Mesenteric fat pad (tissue), 1 donor: ENCODE measurements around the gene SLC38A3. TPM values are rescaled to one million over a fixed set of nuclear protein-coding genes. Genes with fewer than 3 reads are reported as not detected.
A peak's percentile ranks its signal among the peaks of the same experiment; 100 is the strongest.
"Not testable (repeated sequence)": the region's sequence is repeated elsewhere in the genome, so short reads cannot be mapped to it uniquely, and the experiment has no call there.

Experiments
- DNase-seq: peaks from one replicate; pipeline ENCODE4 v3.0.0-alpha.2; 2020; ENCODE audit warnings: low spot score
- total RNA-seq: library from RNA; stranded (reverse); fragmentation: NEBNext Ultra II Directional; extraction: Animal tissue kit (Norgen Biotek cat#: 25700); gene quantifications from one replicate; pipeline ENCODE4 v1.2.1, GENCODE V29; 2021
- donor health status: DM: yes; HTN: yes; CAD: no.

SLC38A3 gene
- total RNA-seq, 1 donor from 2014 or later: 0.39 TPM

DNA sequence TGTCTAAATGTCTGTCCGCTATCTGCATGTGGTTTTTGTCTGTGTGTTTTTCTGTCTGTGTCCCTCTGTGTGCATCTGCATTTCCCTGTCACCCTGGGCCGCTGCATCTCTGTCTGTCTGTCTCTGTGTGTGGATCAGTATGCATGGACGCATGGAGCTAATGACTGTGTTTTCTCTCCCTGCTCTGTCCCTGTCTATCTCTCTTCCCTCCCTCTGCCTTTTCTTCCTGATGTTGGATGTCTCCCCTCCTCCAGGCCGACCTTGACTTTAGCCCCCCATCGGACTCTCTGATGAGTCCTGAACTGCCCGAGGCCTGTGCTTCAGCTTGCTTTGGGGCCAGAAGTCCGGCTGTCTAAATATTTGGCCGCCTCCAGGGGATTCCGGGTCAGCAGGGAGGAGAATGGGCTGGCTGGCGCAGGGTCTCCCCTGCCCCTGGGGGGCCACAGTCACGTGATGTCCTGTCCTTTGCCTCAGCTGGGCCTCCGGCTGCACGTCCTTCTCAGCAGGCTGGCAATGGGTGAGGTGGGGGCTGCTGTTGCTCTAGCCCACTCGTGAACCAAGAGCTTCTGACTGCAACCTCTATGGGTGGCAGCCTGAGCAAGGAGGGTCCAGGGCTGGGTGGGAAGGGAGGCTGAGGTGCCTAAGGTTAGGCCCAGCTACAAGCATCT, 3.7 kb downstream of the SLC38A3 start:
- DNase-seq: no peak

DNA sequence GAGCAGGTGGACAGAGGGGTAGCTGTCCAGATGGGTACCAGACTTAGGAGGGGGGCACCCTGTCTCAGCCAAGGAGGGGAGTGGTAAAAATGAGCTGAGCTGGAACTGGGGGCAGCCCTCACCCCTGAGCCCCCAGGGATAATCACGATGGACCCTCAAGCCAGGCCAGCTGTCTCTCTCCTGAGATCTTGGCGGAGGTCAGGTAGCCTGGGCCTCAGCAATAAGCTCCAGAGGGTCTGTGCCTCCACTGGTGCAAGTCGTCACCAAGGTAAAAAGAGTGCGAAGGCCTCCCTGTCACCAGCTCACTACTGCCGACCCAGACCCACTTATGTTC, 5.1 kb downstream of the SLC38A3 start:
- DNase-seq: no peak

DNA sequence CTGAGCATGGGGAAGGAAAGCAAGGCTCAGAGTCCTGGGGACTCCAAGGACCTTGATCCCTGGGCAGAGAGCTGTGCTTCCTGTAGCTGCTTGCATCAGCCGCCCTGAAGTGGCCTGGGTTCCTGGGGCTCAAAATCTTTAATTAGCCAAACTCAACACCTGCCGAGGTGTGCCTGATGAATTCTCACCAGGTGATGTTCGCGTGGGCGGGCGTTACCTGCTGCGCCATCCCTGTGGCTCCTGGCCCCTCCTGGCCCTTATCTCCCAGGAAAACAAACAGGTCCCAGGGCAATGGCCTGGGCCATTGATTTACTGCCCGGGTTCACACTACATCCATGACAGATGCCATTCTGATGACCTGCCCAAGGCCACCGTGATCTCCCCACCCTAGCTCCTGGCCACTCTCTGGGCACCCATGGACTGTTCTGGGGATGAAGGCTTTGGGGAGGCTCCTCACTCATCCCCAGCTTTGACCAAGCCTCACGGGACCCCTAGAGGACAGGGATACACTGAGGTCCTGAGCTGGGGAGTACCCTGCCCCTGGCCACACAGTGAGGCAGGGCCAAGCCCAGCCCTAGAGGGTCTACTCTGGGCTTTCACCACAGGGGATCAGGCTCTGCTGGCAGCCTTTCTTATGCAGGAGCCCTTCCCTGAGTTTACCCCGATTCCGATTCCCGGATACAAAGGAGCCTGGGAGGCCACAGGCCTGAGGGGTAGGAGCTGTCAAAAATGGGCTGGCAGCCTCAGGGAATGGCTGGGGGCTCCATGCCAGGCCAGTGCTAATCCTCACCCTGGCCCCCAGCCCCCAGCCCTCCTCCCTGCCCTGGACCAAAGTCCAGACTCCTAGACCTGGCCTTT, 5.7 kb downstream of the SLC38A3 start:
- no peak for DNase-seq

DNA sequence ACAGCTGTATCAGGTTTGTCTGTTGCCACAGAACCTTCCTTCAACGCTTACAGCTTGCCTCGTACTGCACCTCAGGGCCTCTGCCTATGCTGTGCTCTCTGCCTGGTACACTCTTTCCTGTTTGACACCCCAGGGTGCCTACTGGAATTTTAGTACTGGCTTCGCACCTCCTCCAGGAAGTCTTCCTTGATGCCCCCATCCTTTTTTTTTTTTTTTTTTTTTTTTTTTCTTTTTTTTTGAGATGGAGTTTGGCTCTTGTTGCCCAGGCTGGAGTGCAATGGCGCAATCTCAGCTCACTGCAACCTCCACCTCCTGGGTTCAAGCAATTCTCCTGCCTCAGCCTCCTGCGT, 6.3 kb downstream of the SLC38A3 start:
- not testable (repeated sequence) for DNase-seq

DNA sequence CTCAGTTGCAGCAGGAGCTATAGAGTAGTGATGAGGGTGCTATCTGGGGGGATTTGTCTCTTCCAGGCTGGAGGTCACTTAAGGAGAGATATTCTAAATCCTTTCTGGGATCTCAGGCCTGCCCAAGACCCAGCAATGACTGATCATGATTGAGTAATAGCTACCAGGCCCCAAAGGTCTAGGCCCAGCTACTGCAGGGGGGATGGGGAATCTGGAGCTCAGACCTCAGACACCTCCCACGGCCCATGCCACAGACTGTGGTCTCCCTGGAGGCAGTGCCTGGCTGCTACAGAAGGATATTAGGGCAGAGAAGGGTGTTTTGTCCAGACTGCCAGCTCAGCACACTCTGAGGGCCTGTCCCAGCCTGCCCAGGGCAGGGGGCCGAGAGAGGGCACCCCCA, 6.9 kb downstream of the SLC38A3 start:
- DNase-seq: no peak

DNA sequence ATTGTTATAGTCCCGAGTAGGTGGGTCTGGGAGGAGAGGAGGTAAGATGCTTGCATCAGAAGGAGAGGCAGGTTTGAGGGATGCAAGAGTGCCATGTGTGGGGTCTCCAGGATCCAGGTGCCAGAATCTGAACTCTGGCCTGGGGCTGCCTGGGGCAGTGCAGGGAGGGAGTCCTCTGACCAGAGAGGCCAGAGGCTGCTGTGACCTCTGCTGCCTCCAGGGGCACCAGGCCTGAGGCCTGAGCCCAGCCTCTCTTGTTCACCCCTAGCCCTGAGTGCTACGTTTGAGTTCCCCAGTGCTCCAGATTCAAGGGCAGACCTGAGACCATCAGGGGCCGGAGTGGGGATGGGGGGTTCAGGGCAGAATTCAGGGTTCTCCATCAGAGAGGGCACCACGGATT, 7.4 kb downstream of the SLC38A3 start:
- no peak for DNase-seq

DNA sequence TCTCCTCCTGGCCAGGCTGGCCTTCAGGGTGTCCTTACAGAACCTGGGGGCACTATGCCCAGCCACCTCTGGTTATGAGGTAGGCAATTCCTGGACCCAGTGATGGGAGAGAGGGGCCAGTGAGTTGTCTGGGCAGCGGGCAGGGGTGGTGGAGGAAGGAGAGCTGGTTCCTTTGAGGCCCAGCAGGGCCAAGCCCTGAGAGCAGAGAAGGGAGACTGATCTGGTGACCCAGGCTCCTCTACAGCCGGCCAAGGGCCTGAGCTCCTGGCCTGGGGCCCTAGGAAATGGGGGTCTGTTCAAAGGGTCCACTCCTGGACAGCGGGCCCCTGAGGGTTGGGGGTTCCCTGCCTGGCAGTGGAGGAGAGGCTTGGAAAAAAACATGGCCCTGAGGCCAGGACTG, 7.9 kb downstream of the SLC38A3 start:
- DNase-seq: no peak

DNA sequence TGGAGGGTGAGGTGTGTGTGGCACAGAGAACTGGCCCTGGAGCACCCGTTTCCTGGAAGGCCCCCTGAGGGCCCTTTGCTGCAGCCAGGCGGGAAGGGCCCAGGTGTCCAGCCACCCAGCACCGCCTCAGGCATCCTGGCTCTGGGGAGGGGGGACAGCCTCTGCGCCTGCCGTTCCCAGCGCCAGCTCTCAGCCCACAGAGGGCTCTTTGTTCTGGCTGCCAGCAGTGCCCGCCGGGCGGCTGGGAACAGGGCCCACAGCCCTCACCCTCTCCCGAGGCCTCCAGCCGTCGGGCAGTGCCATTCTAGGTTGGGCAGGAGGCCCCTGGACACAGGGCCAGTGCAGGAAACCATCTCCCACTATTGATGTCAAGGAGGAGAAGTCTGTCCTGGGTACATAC, 8.3 kb downstream of the SLC38A3 start:
- no peak for DNase-seq

DNA sequence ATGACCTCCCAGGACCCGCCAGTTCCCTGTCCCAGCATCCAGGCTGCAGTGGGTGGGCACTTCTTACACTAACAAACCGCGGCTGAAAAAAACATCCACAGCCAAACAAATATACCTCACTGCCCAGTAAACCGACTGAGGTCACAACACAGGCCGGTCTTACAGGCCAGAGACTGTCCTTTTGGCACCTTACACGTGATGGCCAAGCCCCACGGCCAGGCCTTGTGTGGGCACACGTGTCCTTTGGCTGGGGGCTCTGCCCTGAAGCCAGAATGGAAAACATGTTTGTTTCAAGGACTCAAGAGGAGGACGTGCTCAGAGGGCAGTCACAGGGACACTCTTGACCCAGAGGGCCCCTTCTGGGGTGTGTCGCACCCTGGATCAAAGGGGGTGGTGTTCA, 9.8 kb downstream of the SLC38A3 start:
- DNase-seq: no peak

DNA sequence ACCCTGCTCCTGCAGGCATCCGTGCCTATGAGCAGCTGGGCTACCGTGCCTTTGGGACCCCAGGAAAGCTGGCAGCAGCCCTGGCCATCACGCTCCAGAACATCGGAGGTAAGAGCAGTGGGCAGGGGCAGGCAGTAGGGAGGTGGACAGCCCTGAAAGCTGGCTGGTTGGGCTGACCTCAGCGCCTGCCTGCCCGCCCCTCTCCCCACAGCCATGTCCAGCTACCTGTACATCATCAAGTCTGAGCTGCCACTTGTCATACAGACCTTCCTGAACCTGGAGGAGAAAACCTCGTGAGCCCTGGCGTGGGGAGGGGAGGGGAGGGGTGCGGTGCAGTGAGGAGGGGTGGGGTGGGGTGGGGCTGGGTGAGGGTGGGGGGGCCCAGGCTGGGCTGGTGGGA, 10.5 kb downstream of the SLC38A3 start:
- DNase-seq: no peak

DNA sequence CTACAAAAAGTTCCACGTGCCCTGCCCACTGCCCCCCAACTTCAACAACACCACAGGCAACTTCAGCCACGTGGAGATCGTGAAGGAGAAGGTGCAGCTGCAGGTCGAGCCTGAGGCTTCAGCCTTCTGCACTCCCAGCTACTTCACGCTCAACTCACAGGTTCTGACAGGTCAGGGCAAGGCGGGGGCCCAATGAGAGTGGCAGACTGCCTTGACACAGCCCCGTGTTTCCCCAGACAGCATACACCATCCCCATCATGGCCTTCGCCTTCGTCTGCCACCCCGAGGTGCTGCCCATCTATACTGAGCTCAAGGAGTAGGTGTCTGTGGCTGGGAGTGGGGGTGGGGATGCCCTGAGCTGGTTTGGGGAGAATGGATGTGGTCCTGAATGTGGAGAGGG, 12.6 kb downstream of the SLC38A3 start:
- no peak for DNase-seq

DNA sequence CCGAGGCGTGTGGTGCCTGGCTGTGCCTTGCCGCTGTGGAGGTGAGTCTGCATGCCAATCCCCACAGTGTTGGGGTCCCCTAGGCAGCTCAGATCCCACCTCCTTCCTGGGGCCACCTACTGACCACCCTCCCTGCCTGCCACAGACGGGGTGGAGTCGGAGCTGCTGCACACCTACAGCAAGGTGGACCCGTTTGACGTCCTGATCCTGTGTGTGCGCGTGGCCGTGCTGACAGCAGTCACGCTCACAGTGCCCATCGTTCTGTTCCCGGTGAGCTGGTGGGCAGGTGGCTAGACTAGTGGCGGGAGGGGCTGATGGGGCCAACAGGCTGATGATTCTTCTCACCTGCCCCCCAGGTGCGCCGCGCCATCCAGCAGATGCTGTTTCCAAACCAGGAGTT, 13.4 kb downstream of the SLC38A3 start:
- no peak for DNase-seq

DNA sequence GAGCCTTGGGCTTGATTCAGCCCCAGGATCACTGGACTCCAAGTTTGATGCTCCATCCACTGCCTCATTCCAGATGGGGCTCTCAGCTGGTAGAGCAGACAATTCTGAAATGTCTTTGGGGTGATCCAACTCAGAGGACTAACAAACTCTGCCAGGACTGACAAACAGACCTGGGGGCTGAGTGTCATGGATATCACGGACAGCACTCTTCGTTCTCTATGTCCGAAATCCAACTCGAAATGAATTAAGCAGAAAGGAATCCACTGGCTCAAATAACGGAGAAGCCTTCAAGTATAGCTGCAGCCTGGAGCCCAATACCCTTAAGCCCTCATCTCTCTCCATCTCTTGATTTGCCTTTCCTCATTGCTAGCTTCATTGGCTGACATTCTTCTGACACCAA, 14.2 kb downstream of the SLC38A3 start:
- no peak for DNase-seq

DNA sequence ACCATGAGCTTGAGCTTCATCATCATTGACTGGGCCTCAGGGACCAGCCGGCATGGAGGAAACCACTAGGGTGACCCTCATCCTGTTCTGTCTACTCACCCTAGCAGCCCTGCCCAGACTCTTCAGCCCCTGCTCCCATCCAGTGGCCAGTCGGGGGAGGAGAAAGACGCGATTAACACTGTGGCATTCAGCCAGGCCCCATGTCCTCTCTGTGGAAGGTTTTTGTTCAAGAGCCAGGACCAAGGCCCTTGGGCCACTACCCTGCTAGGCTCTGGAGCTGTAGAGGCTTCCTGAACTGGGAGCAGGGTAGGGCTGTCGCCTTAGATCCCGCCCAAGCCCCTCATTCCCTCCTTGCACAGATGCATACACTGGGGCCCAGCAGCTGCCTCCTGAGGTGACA, 15.0 kb downstream of the SLC38A3 start:
- no peak for DNase-seq

DNA sequence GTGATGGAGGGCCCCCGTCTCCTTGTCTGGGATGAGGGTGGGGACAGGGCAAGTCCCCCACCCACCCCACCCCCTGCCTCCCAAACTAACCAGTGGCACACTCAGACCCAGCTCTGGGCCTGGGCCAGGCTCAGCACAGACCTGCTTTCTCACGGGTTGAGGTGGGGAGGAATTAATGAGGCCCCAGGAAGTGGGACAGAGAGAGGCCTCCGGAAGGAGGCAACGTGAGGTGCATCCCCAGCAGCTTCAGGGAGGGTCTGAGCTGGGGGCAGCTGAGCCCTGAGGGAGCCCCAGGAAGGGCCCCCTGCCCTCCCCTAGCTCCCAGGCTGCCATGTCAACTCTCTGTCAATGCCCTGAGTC, 16.0 kb downstream of the SLC38A3 start:
- DNase-seq: no peak

DNA sequence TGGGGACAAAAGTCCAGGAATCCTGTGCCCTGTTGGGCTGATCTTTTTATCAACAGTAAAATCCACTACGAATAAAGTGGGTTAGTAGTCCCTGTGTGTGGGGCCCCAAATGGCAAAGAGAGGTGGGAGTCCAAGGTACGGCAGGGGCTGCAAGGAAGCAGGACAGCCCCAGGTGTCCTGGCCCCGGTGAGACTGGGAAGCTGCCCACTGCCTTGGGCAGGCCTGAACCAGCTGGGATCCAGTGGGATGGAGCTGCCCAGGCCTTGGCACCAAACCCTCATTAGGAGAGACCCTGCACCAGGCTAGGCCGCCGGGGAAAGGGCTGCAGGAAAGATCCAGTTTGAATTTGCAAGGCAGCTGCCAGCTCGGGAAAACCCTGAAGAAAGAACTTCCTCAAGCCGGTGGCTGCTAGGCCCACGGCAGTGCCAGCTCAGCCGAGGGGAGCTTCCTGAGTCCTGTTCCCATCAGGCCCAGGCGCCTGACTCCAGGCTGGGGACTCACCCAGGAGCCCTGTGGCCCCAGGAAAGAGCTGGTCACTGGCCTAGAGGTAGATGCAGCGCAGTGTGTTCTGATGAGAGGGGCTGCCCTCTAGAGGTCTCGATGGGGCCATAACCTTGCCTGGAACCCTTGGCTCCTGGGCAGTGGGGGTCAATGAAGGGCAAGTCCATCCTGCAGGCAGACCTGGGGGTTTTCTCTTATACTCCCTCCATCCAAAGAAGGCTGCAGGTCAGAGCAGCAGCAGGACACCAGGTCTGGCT, 16.5 kb downstream of the SLC38A3 start:
- DNase-seq: no peak

DNA sequence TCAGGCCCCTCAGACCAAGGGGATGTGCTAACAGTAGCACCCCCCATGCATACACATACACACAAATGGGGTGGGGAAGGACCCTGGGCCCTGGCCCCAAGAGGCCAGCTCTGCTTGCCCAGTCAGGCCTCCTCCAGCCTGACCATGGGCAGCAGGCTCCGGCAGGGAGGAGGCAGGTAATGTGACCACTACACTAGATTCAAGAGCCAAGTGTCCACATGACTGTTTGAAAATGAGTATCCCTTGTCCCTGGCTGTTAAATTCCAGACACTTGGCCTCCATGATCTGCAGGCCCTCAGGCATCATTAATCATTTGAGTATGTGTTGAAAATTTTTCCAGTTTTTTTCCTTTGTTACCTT, 17.1 kb downstream of the SLC38A3 start:
- no peak for DNase-seq

DNA sequence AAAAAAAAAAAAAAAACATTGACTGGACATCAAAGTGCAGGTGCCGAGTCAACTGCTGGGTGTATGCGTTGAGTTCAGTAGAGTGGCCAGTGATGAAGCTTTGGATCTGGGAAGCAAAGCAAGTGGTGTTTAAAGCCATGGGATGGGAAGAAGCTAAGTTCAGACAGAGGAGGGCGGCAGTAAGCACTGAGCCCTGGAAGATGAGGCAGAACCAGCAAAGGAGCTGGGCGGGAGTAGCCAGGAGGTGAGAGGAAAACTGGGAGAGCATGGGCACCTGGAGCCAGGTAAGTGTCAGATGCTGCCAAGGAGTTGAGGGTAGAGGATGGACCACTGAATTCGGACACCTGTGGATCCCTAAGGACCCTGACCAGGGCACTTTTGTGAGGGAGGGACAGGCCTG, 19.6 kb downstream of the SLC38A3 start:
- DNase-seq: no peak

DNA sequence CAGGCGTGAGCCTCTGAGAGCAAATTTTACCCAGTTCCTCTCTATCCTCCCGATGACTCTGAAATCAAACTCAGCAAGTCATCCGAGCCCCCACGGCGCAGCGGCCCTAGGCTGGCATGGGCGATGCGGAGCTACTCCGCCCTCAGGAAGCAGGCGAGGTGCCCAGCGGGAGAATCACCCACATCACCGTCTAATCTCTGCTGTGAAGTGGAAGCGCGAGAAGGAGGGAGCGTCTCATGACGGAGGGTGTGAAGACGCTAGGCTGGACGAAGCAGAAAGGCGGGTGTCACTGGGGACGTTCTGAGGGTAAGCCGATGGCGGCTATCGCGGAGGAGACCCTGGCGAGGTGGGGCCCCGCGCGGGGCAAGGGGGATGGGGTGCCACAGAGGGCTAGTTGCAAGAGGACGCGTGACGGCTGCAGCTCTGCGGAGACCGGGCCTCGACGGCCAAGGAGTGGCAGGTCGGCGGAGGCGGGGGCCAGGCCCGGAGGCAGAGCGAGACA, 21.9 kb downstream of the SLC38A3 start:
- peak; percentile 91 for DNase-seq

DNA sequence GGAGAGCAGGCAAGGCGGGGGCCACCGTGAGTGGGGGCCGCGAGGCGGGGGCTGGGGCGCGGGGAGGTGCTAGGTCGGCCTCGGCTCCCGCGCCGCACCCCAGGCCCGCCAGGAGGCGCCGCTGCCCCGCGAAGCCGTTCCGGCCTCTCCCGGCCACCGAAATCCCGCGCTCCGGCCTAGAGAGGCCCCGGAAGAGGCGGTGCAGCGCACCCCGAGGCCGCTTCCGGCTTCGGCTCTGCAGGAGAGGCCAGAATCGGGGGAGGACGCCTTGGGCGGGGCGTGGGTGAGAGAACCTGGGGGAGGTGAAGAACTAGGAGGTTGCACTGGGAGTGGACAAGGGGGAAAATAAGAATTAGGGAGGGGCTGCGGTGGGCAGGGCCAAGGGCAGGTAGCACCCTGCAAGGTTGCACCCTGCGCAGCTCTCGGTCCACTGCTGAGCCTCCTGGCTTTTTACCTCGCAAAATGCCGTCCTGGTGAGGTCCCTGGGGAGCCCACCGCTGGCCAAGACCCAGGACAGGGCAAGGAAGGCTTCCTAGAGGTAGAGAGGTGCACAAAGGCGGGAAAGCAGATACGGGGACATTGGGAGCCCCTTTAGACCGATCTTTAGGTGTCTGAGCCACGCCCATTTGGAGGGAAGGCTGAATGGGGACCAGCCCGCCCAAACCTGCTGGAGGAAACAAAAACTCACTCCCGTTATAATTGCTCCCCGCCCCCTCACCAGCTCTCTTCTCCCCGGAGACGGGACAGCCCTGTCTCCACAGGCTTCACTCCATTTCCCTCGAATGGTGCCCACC, 22.5 kb downstream of the SLC38A3 start:
- peak; percentile 97 for DNase-seq

DNA sequence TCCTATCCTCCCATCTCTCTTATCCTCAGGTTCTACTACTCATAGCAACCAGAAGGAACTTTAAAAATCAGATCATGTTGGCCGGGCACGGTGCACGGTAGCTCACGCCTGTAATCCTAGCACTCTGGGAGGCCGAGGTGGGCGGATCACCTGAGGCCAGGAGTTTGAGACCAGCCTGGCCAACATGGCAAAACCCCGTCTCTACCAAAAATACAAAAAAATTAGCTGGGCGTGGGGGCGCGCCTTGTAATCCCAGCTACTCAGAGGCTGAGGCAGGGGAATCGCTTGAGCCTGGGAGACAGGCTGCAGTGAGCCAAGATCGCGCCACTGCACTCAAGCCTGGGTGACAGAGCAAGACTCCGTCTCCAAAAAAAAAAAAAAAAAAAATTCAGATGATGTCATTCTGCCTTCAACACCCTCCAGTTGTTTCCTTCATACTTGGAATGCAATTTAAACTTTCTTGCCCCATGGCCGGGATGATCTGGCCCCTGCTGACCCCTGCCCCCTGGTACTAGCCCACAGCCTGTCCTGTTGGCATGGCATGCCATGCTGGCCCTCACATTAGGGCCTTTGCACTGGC, 23.2 kb downstream of the SLC38A3 start:
- DNase-seq: not testable (repeated sequence)
